Psoas muscle (tissue), 8 donors: Measurements from ENCODE around the gene LRBA. TPM values are rescaled to one million over a fixed set of nuclear protein-coding genes. Genes with fewer than 3 reads are reported as not detected.

ENCODE experiments used
- ATAC-seq, 4 donors: fragments of 200-7000 bp; cut with Tn5 transposase; one replicate each; pipeline ENCODE4 v1.9.1; 2020; ENCODE audit warnings: moderate library complexity in 3 of 4, mild to moderate bottlenecking in 2 of 4
- DNase-seq, 2 donors: peaks; one replicate each; pipeline ENCODE4 v3.0.0-alpha.2; 2020
- H3K27ac ChIP-seq: fragments of 200-600 bp; one replicate; pipeline ENCODE4 v1.8.0; 2022
- H3K27me3 ChIP-seq, 3 donors: fragments of 200-600 bp in 1 of 3; one replicate each; pipeline versions ENCODE4 v1.6.1 to v1.8.0; 2013 to 2022; ENCODE audit warnings: low read length in 2 of 3, mild to moderate bottlenecking in 2 of 3, moderate library complexity in 1 of 3; ENCODE audit not compliant: insufficient read depth in 3 of 3
- H3K36me3 ChIP-seq, 2 donors: fragments of 200-600 bp in 1 of 2; one replicate each; pipeline versions ENCODE4 v1.6.1 to v1.8.0; 2013 to 2022; ENCODE audit warnings: low read depth in 1 of 2, mild to moderate bottlenecking in 1 of 2, moderate library complexity in 1 of 2; ENCODE audit not compliant: insufficient read depth in 1 of 2
- H3K4me1 ChIP-seq: fragments of 200-600 bp; one replicate; pipeline ENCODE4 v1.8.0; 2022
- H3K4me3 ChIP-seq: fragments of 200-600 bp; one replicate; pipeline ENCODE4 v1.8.0; 2022; ENCODE audit warnings: mild to moderate bottlenecking
- H3K9me3 ChIP-seq: fragments of 200-600 bp; one replicate; pipeline ENCODE4 v1.8.0; 2022
- WGBS, 3 donors: extraction: QIAGEN DNeasy Blood & Tissue Kit; methylation state at CpG; one replicate each; pipeline versions ENCODE4 v1.1.6 to v1.1.7; 2013; 5-methylcytosine and 5-hydroxymethylcytosine counted together
- intact Hi-C, 2 donors: fragments of 100-400 bp; cut with DNase I; formaldehyde crosslinking; loops; one replicate each; pipeline versions ENCODE4 v1.11.0 to v1.14.2; 2022
- polyA plus RNA-seq, 3 donors: library from polyadenylated mRNA; stranded (reverse); fragments of 200-250 nt; gene quantifications; one replicate each; pipeline ENCODE4 v1.2.3, GENCODE V29; 2013
- total RNA-seq, 4 donors: library from RNA; stranded (reverse); fragmentation: NEBNext Ultra II Directional in 2 of 4; extraction: Animal tissue kit (Norgen Biotek cat#: 25700) in 2 of 4; gene quantifications; one replicate each; pipeline versions ENCODE4 v1.2.1 to v1.2.4, GENCODE V29; 2021 to 2023
- TF ChIP-seq, protein P1 (sequence below): fragments of 200-600 bp; IDR thresholded peaks from one replicate; pipeline ENCODE4 v1.8.0; 2022; ENCODE audit warnings: antibody characterized with exemption
- donor health status: healthy with polysubstance abuse.
- donor health status: DM: no; HTN: no; CAD: no; lungs with moderate emphysema.
- donor health status: Bipolar disorder and iron deficiency.
- donor health status: healthy.
- donor health status: DM: yes; HTN: yes; CAD: no.
- donor health status: DM: no; HTN: no; CAD: no.
- donor health status: DM: no; HTN: no; CAD: no.
- donor health status: DM: yes; HTN: yes; CAD: no.

Gene LRBA
- total and polyA plus RNA-seq, 7 donors: 2.9 to 10.6 (median 6.4) TPM

DNA sequence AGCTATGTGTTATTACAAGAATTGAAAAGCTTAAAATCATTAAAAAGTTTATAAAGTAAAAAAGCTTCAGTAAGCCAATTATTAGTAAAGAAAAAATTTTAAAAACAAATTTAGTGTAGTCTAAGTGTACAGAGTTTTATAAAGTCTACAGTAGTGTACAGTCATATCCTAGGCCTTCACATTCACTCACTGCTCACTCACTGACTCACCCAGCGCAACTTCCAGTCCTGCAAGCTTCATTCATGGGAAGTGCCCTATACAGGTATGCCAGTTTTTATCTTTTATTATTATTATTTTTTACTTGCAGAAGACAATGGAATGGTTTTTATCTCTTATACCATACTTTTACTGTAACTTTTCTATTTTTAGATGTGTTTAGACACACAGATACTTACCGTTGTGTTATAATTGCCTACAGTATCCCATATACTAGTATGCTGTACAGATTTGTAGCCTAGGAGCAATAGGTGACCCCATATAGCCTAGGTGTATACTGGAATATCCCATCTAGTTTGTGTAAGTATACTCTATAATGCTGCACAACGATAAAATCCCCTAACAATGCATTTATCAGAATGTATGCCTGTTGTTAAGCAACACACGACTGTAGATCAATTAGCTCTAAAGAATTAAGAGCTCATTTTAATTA is 706.1 kb downstream of the LRBA start:
- ATAC-seq: no peak

DNA sequence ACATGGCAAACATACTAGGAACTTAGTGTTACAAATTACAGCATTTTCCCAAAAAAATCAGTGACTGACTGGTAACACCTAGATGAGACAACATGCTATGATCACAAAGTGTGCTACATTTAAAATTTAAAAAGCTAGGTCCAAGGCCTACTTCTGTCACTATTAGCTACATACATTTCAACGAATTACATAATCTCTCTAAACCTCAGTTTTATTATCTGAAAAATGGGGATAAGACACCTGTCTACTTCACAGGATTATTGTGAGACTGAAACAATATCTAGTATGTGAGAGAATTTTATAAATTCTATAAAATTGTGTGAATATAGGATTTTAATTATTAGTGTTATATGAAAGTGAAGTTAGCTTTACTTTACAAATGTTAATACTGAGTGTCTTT is 708.4 kb downstream of the LRBA start:
- no peaks in the 10 kb centered on the region for H3K9me3 ChIP-seq
- no peak overlapping the region for H3K4me3 ChIP-seq
- TF ChIP-seq, protein P1, sequence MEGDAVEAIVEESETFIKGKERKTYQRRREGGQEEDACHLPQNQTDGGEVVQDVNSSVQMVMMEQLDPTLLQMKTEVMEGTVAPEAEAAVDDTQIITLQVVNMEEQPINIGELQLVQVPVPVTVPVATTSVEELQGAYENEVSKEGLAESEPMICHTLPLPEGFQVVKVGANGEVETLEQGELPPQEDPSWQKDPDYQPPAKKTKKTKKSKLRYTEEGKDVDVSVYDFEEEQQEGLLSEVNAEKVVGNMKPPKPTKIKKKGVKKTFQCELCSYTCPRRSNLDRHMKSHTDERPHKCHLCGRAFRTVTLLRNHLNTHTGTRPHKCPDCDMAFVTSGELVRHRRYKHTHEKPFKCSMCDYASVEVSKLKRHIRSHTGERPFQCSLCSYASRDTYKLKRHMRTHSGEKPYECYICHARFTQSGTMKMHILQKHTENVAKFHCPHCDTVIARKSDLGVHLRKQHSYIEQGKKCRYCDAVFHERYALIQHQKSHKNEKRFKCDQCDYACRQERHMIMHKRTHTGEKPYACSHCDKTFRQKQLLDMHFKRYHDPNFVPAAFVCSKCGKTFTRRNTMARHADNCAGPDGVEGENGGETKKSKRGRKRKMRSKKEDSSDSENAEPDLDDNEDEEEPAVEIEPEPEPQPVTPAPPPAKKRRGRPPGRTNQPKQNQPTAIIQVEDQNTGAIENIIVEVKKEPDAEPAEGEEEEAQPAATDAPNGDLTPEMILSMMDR: no peak
- no peaks in the 10 kb centered on the region for H3K27me3 ChIP-seq
- peaks cover 0 to 5% of the 10 kb centered on the region in 2 donors for H3K36me3 ChIP-seq
- no peak for DNase-seq
- H3K4me1 ChIP-seq: no peaks in the 10 kb centered on the region
- H3K27ac ChIP-seq: no peak overlapping the region
- intact Hi-C loops: no loop called here
- 74 to 80% (median 79%) methylated on average over 1 of the region's 1 CpG for WGBS, 3 donors
- no peak for ATAC-seq

More for the DNA sequence above, 706.1 kb downstream of the LRBA start:
- intact Hi-C loops: no loop called here
- H3K9me3 ChIP-seq: no peaks in the 10 kb centered on the region
- 95 to 97% (median 97%) methylated on average over 4 of the region's 4 CpGs for WGBS, 3 donors
- H3K27ac ChIP-seq: no peak overlapping the region
- peaks cover 0 to 5% of the 10 kb centered on the region in 2 donors for H3K36me3 ChIP-seq
- TF ChIP-seq, protein P1: no peak
- H3K4me1 ChIP-seq: no peaks in the 10 kb centered on the region
- H3K4me3 ChIP-seq: no peak overlapping the region
- H3K27me3 ChIP-seq: no peaks in the 10 kb centered on the region
- no peak for DNase-seq

DNA sequence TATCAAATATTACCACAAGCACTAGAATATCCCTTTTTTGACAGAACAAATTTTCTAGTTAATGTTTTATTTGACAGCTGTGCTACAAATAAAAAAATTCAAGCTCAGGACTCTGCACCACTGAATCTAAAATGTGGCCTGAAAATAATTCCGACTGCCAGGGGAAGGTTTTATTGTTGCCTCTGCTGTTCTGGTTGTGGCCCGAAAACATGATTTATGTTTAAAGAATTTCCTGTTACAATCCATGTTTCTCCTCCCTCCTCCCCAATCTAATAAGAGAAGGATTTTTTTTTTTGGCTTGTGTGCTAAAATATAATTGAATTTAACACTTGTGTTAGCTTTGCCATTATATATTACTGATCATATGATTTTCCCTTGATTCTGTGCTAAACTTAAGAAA is 709.1 kb downstream of the LRBA start:
- ATAC-seq (no peak), DNase-seq (no peak)
- Histone ChIP-seq H3K27ac (no peak overlapping the region), H3K4me1 (no peaks in the 10 kb centered on the region), H3K4me3 (no peak overlapping the region), H3K27me3 (no peaks in the 10 kb centered on the region), H3K9me3 (no peaks in the 10 kb centered on the region), H3K36me3 (peaks cover 0 to 5% of the 10 kb centered on the region in 2 donors)
- TF ChIP-seq, protein P1: no peak
- intact Hi-C loops: no loop called here
- WGBS, 3 donors: 37 to 49% (median 41%) methylated on average over 2 of the region's 2 CpGs

DNA sequence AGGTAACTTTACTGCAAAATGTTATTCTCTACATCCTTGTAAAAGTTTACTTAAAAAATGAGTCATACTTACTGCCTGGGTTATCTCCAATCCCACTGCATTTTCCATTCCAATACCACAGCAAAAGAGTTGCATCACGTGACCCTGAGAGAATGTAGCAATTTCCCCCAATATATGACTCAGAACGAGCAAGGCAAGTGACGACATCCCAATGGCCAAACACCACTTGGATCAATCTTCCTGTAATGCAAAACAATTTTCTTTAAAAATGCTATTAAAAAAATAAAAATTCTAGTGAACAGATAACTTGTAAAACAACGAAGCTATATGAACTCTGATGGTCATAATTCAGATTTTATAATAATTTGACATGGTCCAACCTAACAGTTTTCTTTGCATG is 712.5 kb downstream of the LRBA start:
- no peak overlapping the region for H3K4me3 ChIP-seq
- H3K36me3 ChIP-seq: no peaks in the 10 kb centered on the region
- no peaks in the 10 kb centered on the region for H3K27me3 ChIP-seq
- no peak for DNase-seq
- WGBS, 3 donors: 78 to 85% (median 80%) methylated on average over 4 of the region's 4 CpGs
- ATAC-seq: no peak
- H3K27ac ChIP-seq: no peak overlapping the region
- intact Hi-C loops: no loop called here
- no peaks in the 10 kb centered on the region for H3K9me3 ChIP-seq
- no peaks in the 10 kb centered on the region for H3K4me1 ChIP-seq
- TF ChIP-seq, protein P1: no peak

DNA sequence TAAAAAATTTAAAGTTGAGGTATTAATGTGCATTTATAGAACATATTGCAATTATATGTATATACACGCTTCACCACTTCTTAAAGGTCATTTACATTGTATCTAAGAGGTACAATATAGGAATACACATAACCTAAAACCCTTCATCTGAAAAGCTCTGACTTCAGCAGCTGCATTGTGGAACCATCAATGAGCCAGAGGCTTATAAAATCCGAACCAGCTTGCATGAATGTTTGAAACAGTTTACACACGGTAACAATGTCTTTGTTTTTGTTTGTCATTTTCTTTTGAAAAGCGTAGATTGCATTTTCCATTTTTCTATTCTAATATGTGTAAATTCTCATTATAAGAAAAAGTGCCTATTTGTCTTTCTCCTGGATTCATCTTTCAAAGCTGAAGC is 715.3 kb downstream of the LRBA start:
- ATAC-seq (no peak), DNase-seq (no peak)
- Histone ChIP-seq H3K4me1 (no peaks in the 10 kb centered on the region), H3K36me3 (no peaks in the 10 kb centered on the region), H3K4me3 (no peak overlapping the region), H3K9me3 (no peaks in the 10 kb centered on the region), H3K27ac (no peak overlapping the region), H3K27me3 (no peaks in the 10 kb centered on the region)
- TF ChIP-seq, protein P1: no peak
- intact Hi-C loops: loop anchor here (2.0 to 5.0 kb wide), 2 partner anchors 567 kb away; no protein-coding TSS in a partner anchor
- WGBS, 3 donors: 89 to 92% (median 91%) methylated on average over 4 of the region's 4 CpGs
